ENCODE results near the gene PLIN5.
"Not testable (repeated sequence)": the region's sequence is repeated elsewhere in the genome, so short reads cannot be mapped to it uniquely, and the experiment has no call there.

The PLIN5 gene

DNA sequence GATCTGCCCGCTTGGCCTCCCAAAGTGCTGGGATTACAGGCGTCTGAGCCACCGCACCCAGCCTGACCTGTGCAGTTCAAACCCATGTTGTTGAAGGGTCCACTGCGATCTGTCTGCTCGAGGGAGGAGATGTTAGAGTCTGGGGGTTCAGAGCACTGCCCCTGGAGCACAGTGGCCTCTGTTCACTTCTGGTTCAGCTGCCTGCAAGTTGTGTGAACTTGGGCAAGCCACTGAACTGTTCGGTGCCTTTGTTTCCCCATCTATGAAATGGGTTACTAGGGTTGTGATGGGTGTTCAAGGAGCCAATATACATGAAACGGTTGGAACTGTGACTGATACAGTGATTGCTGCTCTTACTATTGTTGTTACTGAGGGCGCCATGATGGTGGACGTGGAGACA is 1.7 kb downstream of the PLIN5 start:
- Histone ChIP-seq H3K9me3 (ENCODE audit: control insufficient read depth, low read length) (no peaks in the 10 kb centered on the region), H3K36me3 (ENCODE audit: control insufficient read depth, insufficient read depth, low read length) (no peaks in the 10 kb centered on the region), H3K27ac (ENCODE audit: insufficient read depth, low read length, poor library complexity, severe bottlenecking) (no peak overlapping the region), H3K4me1 (ENCODE audit: control insufficient read depth, insufficient read depth, low read length, poor library complexity, severe bottlenecking) (peaks cover 4% of the 10 kb centered on the region), H3K4me3 (ENCODE audit: insufficient read depth, low read depth, low read length, poor library complexity, severe bottlenecking) (no peak overlapping the region), H3K27me3 (replicated peaks; ENCODE audit: control insufficient read depth, insufficient read depth, low read length, poor library complexity, severe bottlenecking) (no peaks in the 10 kb centered on the region)
- no peak for DNase-seq

GRCh38 chr19:4531562-4532165 is 3.4 kb downstream of the PLIN5 start:
- peaks cover 4% of the 10 kb centered on the region for H3K4me1 ChIP-seq (ENCODE audit: control insufficient read depth, insufficient read depth, low read length, poor library complexity, severe bottlenecking)
- no peaks in the 10 kb centered on the region for H3K9me3 ChIP-seq (ENCODE audit: control insufficient read depth, low read length)
- H3K27ac ChIP-seq (ENCODE audit: insufficient read depth, low read length, poor library complexity, severe bottlenecking) = no peak overlapping the region
- H3K27me3 ChIP-seq (replicated peaks; ENCODE audit: control insufficient read depth, insufficient read depth, low read length, poor library complexity, severe bottlenecking) = no peaks in the 10 kb centered on the region
- no peak overlapping the region for H3K4me3 ChIP-seq (ENCODE audit: insufficient read depth, low read depth, low read length, poor library complexity, severe bottlenecking)
- DNase-seq = no peak
- H3K36me3 ChIP-seq (ENCODE audit: control insufficient read depth, insufficient read depth, low read length) = no peaks in the 10 kb centered on the region

GRCh38 chr19:4529924-4530522 is 5.0 kb downstream of the PLIN5 start:
- Histone ChIP-seq H3K4me3 (ENCODE audit: insufficient read depth, low read depth, low read length, poor library complexity, severe bottlenecking) (no peak overlapping the region), H3K9me3 (ENCODE audit: control insufficient read depth, low read length) (no peaks in the 10 kb centered on the region), H3K36me3 (ENCODE audit: control insufficient read depth, insufficient read depth, low read length) (no peaks in the 10 kb centered on the region), H3K4me1 (ENCODE audit: control insufficient read depth, insufficient read depth, low read length, poor library complexity, severe bottlenecking) (peaks cover 2% of the 10 kb centered on the region), H3K27me3 (replicated peaks; ENCODE audit: control insufficient read depth, insufficient read depth, low read length, poor library complexity, severe bottlenecking) (no peaks in the 10 kb centered on the region), H3K27ac (ENCODE audit: insufficient read depth, low read length, poor library complexity, severe bottlenecking) (no peak overlapping the region)
- no peak for DNase-seq

GRCh38 chr19:4528843-4529242 is 6.2 kb downstream of the PLIN5 start:
- Histone ChIP-seq H3K27ac (ENCODE audit: insufficient read depth, low read length, poor library complexity, severe bottlenecking) (no peak overlapping the region), H3K27me3 (replicated peaks; ENCODE audit: control insufficient read depth, insufficient read depth, low read length, poor library complexity, severe bottlenecking) (no peaks in the 10 kb centered on the region), H3K4me1 (ENCODE audit: control insufficient read depth, insufficient read depth, low read length, poor library complexity, severe bottlenecking) (no peaks in the 10 kb centered on the region), H3K4me3 (ENCODE audit: insufficient read depth, low read depth, low read length, poor library complexity, severe bottlenecking) (no peak overlapping the region), H3K36me3 (ENCODE audit: control insufficient read depth, insufficient read depth, low read length) (no peaks in the 10 kb centered on the region), H3K9me3 (ENCODE audit: control insufficient read depth, low read length) (no peaks in the 10 kb centered on the region)
- no peak for DNase-seq

DNA sequence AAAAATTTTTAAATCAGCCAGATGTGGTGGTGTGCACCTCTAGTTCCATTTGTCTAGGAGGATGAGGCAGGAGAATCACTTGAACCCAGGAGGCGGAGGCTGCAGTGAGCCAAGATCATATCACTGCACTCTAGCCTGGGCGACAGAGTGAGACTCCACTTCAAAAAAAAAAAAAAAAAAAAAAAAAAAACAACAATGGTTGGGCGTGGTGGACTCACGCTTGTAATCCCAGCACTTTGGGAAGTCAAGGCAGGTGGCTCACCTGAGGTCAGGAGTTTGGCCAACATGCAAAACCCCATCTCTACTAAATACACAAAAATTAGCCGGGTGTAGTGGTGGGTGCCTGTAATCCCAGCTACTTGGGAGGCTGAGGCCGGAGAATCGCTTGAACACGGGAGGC is 7.6 kb downstream of the PLIN5 start:
- H3K4me1 ChIP-seq (ENCODE audit: control insufficient read depth, insufficient read depth, low read length, poor library complexity, severe bottlenecking); DNase-seq; H3K27ac ChIP-seq (ENCODE audit: insufficient read depth, low read length, poor library complexity, severe bottlenecking); H3K4me3 ChIP-seq (ENCODE audit: insufficient read depth, low read depth, low read length, poor library complexity, severe bottlenecking); H3K27me3 ChIP-seq (replicated peaks; ENCODE audit: control insufficient read depth, insufficient read depth, low read length, poor library complexity, severe bottlenecking); H3K9me3 ChIP-seq (ENCODE audit: control insufficient read depth, low read length); H3K36me3 ChIP-seq (ENCODE audit: control insufficient read depth, insufficient read depth, low read length): not testable (repeated sequence)

DNA sequence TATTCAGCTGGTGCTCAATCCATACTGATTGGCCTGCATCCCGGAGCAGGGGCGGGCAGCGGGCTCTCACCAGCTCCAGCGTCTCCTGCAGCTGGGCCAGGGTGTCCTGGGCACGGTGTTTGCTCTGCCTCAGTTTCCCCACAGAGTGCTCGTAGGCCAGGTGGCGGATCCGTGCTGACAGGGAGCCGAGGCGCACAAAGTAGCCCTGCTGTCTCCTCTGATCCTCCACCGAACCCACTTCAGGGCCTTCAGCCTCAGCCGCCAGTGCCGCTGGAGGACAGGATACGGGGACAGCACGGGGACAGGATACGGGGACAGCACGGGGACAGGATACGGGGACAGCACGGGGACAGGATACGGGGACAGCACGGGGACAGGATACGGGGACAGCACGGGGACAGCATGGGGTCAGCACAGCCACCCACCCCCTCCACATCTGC is 9.4 kb downstream of the PLIN5 start:
- DNase-seq = no peak
- H3K27me3 ChIP-seq (replicated peaks; ENCODE audit: control insufficient read depth, insufficient read depth, low read length, poor library complexity, severe bottlenecking) = no peaks in the 10 kb centered on the region
- no peak overlapping the region for H3K4me3 ChIP-seq (ENCODE audit: insufficient read depth, low read depth, low read length, poor library complexity, severe bottlenecking)
- no peaks in the 10 kb centered on the region for H3K4me1 ChIP-seq (ENCODE audit: control insufficient read depth, insufficient read depth, low read length, poor library complexity, severe bottlenecking)
- no peaks in the 10 kb centered on the region for H3K9me3 ChIP-seq (ENCODE audit: control insufficient read depth, low read length)
- no peaks in the 10 kb centered on the region for H3K36me3 ChIP-seq (ENCODE audit: control insufficient read depth, insufficient read depth, low read length)
- no peak overlapping the region for H3K27ac ChIP-seq (ENCODE audit: insufficient read depth, low read length, poor library complexity, severe bottlenecking)

DNA sequence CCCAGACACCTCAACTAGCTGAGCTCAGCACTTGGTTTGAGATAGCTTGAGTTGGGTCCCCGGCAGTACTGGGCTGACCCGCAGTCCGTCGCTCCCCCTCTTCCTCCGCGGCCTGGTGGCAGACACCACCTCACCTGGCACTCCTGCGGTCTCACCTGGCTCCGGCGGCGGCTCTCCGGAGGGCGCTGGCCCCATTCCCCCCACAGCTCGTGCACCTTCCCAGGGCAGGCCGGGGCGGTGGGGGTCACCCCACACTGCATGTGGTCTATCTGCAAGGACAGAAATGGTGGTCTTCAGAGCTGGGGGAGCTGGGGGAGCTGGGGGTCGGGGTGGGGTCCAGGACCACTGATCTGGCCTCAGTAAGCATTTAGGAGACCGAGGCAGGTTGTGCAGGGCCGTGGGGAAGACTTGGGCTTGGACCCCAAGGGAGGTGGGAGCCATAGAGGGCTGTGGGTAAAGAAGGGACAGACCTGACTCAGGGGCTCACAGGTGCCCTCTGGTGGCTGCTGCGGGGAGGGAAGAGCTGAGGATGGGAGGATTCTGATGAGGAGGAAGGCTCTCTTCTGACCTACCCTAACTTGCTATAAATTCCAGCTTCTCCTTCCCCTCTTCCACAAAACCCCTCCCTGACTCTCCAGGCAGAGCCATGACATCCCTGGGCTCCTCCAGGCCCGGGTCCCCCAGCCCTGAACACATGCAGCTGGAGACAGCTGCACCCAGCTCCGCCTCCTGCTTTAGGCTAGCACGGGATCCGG is 10.0 kb downstream of the PLIN5 start:
- H3K4me3 ChIP-seq (ENCODE audit: insufficient read depth, low read depth, low read length, poor library complexity, severe bottlenecking) = no peak overlapping the region
- no peaks in the 10 kb centered on the region for H3K4me1 ChIP-seq (ENCODE audit: control insufficient read depth, insufficient read depth, low read length, poor library complexity, severe bottlenecking)
- no peaks in the 10 kb centered on the region for H3K27me3 ChIP-seq (replicated peaks; ENCODE audit: control insufficient read depth, insufficient read depth, low read length, poor library complexity, severe bottlenecking)
- no peaks in the 10 kb centered on the region for H3K36me3 ChIP-seq (ENCODE audit: control insufficient read depth, insufficient read depth, low read length)
- no peak overlapping the region for H3K27ac ChIP-seq (ENCODE audit: insufficient read depth, low read length, poor library complexity, severe bottlenecking)
- no peaks in the 10 kb centered on the region for H3K9me3 ChIP-seq (ENCODE audit: control insufficient read depth, low read length)
- peak; percentile 21 to 45 (median 34) for DNase-seq

GRCh38 chr19:4523306-4524110 is 11.5 kb downstream of the PLIN5 start:
- no peak overlapping the region for H3K4me3 ChIP-seq (ENCODE audit: insufficient read depth, low read depth, low read length, poor library complexity, severe bottlenecking)
- no peaks in the 10 kb centered on the region for H3K9me3 ChIP-seq (ENCODE audit: control insufficient read depth, low read length)
- no peaks in the 10 kb centered on the region for H3K4me1 ChIP-seq (ENCODE audit: control insufficient read depth, insufficient read depth, low read length, poor library complexity, severe bottlenecking)
- no peaks in the 10 kb centered on the region for H3K36me3 ChIP-seq (ENCODE audit: control insufficient read depth, insufficient read depth, low read length)
- H3K27ac ChIP-seq (ENCODE audit: insufficient read depth, low read length, poor library complexity, severe bottlenecking) = no peak overlapping the region
- DNase-seq = no peak
- H3K27me3 ChIP-seq (replicated peaks; ENCODE audit: control insufficient read depth, insufficient read depth, low read length, poor library complexity, severe bottlenecking) = no peaks in the 10 kb centered on the region

GRCh38 chr19:4522291-4523002 is 12.6 kb downstream of the PLIN5 start:
- DNase-seq = no peak
- H3K4me1 ChIP-seq (ENCODE audit: control insufficient read depth, insufficient read depth, low read length, poor library complexity, severe bottlenecking) = no peaks in the 10 kb centered on the region
- no peak overlapping the region for H3K4me3 ChIP-seq (ENCODE audit: insufficient read depth, low read depth, low read length, poor library complexity, severe bottlenecking)
- H3K27ac ChIP-seq (ENCODE audit: insufficient read depth, low read length, poor library complexity, severe bottlenecking) = no peak overlapping the region
- no peaks in the 10 kb centered on the region for H3K9me3 ChIP-seq (ENCODE audit: control insufficient read depth, low read length)
- H3K36me3 ChIP-seq (ENCODE audit: control insufficient read depth, insufficient read depth, low read length) = no peaks in the 10 kb centered on the region
- H3K27me3 ChIP-seq (replicated peaks; ENCODE audit: control insufficient read depth, insufficient read depth, low read length, poor library complexity, severe bottlenecking) = no peaks in the 10 kb centered on the region
